ENCODE data around the gene CACNG5.

The CACNG5 gene

GRCh38 chr17:66829386-66829864 is 5.5 kb upstream of the CACNG5 start:
- no peak for DNase-seq

DNA sequence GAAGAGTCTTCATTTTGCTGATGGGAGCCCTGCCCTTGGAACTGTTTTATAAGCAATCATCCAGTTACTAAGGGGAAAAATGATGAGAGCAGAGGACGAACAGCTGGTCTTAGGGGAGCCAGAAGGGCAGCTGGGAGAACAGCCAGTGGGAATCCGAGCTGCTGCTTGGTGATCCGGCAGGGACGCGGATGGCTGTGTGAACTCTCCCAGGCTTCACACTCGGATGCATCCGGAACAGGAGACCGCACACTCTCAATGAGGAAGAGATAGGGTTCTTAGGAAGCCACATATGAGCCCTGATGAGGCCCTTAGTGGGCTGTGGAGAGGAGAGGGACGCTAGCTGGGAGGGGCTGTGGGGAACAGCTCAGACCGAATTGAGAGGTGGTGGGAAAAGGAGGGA is 5.0 kb upstream of the CACNG5 start:
- no peak for DNase-seq

DNA sequence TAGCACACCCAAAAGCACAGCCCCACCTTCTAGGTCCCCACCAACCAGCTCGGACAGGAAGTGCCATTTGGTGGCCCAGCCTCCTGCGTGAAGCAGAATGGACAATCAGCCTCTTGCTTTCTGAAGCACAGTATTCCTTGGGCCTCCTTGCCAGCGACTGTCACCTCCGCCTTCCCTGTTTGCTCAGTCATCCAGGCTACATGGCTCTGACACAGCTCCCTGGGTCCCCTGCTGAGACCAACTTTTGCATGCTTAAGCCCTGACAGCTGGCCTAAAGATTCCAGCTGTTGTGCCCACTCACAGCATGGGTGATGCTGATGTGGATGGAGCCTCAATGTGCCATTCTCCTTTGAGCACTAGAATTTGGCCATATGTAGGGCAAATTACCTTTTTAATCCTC is 4.5 kb upstream of the CACNG5 start:
- no peak for DNase-seq

- DNase-seq, result no peak
Measured at GRCh38 chr17:66831383-66832210, 3.3 kb upstream of the CACNG5 start.

DNA sequence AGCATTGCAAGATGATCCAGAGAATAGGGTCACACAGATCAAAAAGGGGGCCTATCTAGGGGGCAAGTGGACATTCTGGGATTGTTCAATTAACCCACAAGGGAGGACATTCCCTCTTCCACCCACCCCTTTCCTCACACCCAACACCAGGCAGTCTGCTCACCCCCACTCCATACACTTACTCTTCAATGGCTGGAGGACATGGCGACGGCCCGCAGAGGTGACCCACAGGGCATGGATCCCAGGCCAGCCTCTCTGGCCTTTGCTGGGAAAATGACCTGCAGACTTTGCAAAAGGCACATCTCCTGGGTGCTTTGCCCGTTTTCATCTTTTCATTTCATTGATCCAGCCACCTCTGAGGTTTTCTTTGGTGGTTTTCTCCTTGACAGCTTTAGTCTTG is 1.7 kb upstream of the CACNG5 start:
- no peak for DNase-seq

DNA sequence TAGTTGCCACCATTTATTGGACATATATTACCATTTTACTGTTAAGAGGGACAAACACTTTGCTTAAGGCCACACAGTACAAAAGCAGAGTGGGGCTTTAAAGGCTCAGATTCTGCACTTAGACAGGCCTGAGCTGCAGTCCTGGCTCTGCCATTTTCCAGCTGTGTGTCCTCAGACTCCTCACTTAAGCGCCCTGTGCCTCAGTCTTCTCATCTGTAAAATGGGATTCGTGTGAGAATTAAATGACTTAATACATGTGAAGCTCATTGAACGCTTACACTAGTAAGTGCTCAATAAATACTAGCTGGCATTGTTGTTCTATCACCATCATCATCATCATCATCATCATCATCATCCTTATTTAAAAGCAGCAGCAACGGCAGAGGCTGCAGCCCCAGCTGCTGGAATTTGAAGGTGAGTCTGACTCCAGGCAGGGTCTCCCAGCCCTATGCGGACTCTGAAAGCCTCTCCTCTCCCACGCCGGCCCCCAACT is 445 bp upstream of the CACNG5 start:
- DNase-seq, result no peak

DNA sequence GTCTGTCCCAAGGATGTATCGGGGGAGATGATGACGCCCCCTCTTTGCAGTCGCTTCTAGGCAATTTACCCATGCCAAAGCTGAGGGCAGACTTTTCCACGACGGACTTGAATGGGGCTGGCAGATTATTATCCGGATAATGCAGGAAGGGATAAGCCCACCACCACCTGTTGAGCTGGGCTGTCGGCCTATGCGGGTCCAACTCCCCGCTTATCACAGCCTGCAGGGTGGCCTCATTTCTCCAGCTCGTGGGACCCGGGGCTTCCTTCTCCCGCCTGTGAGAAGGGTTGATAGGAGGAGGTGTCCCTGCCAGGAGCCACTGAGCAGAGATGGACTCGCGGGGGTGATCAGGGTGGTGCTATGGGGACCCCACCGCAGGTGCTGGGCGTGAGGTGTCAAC is 559 bp downstream of the CACNG5 start:
- no peak for DNase-seq

- DNase-seq, result no peak
Measured at GRCh38 chr17:66836063-66837005, 1.4 kb downstream of the CACNG5 start.

DNA sequence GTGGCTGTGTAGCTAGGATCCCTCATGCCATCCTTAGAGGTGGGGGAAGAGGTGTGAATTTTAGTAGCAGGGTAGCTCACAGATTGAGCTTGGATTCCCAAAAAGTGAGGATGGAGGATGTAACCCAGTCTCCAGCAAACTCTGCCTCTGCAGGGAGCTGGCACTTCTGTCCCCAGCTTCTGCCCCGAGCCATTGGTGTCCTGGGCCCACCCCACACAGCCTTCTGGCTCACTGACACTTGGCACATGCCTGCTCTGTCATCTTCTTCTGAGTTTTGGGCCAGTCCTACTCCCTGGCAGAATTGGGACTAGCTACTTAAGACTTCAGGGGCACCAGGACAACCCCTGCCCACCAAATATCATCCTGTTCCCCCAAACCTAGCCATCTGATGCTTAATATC is 2.3 kb downstream of the CACNG5 start:
- no peak for DNase-seq

GRCh38 chr17:66837885-66838665 is 3.2 kb downstream of the CACNG5 start:
- no peak for DNase-seq

DNA sequence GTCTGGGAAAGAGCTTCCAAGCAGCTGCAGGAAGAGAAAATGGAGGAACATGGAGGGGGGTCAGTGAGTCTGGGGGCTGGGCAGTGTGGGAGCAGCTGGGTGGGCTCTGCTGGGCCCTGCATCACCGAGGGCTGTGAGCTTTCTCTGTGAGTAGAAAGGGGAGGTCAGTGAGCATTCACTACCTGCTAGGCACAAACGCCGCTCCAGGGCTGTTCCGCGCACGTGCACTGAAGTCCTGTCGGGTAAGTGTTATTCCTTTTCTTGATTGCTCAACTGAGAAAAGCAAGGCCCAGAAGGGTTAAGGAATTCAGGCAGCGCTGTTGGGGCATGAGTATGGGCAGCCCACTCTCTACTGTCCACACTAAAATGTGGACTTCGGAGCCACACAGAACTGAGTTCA is 4.7 kb downstream of the CACNG5 start:
- DNase-seq, result no peak

DNA sequence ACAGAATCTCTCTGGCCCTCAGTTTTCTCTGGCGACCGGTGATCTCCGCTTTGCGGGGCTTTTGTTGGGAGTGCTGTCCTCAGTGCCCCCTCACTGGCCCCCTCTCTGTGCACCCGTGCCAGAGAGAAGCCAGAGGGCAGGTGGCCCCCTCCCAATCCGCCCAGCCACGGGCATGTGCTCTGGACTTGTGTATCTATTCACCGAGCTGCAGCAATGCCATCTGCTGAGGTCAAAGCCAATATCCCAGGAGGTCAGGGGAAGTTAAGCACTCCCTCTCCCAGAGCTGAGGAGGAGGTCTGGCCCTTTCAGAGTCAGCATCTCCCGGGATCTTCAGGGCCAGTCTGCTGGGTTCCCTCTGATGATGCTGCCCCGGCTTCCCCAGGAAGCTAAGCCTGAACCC is 5.1 kb downstream of the CACNG5 start:
- no peak for DNase-seq

GRCh38 chr17:66841328-66841727 is 6.4 kb downstream of the CACNG5 start:
- DNase-seq, result no peak

DNA sequence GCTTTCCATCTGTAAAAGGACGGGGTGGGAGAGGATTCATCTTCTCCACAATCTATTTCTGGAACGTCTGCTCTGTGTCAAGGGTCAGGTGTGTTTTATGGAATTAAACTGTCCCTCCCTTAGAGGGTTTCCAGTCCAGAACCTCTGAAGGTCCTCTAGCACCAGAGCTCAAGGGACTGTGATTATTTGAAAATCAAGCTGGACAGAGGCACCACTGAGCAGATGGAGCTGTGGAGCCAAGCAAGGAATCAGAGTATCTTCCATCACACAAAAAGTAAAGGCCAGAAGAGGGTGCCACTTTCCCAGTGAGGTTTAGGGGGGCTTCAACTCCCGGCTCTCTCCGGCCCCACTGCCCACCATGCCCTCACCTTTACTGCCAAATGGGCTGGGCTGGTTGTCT is 6.8 kb downstream of the CACNG5 start:
- no peak for DNase-seq

GRCh38 chr17:66842505-66842904 is 7.6 kb downstream of the CACNG5 start:
- no peak for DNase-seq

DNA sequence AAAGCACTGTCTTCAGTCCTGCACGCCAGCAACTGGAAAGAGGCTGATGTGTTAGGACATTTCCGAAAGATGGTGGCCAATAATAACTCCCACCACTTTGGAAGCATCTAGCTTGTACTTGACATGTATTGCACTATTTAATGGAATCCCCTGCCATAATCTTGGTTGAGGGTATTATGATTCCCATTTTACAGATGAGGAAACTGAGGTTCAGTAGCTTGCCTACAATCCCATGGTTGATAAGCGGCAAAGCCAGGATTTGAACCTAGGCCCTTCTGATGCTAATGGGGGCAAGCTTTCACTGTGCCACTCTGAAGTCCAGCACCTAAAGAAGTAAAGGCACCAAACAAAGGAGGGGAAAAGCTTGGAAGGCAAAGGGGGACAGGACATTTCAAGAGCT is 8.0 kb downstream of the CACNG5 start:
- DNase-seq, result no peak

DNA sequence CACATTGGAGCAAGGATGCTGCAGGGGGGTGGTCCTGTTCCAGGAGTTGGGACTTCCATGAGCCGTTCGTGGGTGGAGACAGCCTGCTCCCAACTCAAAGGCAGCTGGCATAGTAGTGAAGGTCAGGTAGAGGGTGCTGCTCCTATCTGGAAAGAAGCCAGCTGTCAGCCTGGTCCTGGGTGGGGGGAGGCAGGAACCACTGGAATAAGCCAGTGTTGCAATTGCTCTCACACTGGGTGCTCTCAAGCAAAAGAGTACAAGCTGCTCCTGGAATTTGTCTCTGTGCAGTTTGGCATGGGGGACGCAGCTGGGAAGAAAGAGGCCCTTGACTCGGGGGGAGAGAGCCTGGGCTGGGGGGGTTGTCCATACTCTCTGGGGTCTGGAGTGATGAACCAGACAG is 8.7 kb downstream of the CACNG5 start:
- DNase-seq, result no peak

DNA sequence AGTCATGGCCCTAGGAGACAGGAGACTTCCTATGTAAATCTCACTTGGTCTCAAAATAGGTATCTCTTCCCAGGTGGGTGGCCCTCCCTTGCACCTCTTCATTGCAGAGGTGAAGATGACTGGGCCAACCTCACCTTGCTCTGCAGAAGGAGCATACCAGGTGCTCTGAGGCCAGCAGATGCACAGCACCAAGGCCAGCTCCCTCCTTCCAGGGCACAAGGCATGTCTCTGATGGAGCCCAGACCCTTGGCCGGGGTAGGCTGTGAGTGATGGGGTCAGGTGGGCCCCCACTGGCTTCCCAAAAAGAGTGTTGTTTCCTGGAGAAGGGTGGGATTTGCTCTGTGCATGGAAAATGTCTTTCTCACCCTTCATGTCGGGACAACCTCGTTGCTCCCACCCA is 12.8 kb downstream of the CACNG5 start:
- DNase-seq, result no peak

DNA sequence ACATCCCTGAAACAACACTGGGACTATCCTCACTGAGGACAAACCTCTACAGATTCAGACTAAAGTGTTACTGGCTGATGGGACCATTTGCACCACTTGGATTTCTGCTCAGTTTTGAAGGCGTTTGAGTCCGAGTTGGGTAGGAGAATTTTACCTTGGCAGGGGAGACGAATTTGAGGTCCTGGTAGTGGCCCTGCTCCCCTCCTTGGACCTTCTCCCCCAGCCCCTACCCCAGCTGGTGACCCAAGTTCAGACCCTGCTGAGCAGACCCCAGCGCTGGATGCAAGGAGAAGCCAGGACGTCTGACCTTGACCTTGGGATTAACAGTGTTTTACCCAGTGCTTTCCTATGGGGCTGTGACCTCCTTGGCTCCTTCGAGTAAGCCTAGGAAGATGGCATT is 13.6 kb downstream of the CACNG5 start:
- no peak for DNase-seq

GRCh38 chr17:66849032-66849655 is 14.2 kb downstream of the CACNG5 start:
- DNase-seq, result no peak

- DNase-seq, result no peak
Measured at GRCh38 chr17:66849851-66850580, 15.1 kb downstream of the CACNG5 start.

- no peak for DNase-seq
Measured at GRCh38 chr17:66850692-66851091, 15.8 kb downstream of the CACNG5 start.
